Adrenal gland (tissue), 5 donors: ENCODE results near the gene CEACAM19.

Experiments
- CTCF ChIP-seq, 6 experiments: fragments of 450-650 bp in 4 of 6; fragments of 200-600 bp in 2 of 6; sonication (generic) in 1 of 6; IDR thresholded peaks; 1 replicate in 5 of 6; 2 replicates in 1 of 6; pipeline versions ENCODE4 v1.5.1 to v1.8.0; 2016 to 2021; ENCODE audit warnings: antibody characterized with exemption in 6 of 6, mild to moderate bottlenecking in 2 of 6, moderate library complexity in 1 of 6
- POLR2A ChIP-seq, 2 donors: fragments of 450-650 bp; IDR thresholded peaks; one replicate each; pipeline ENCODE4 v1.6.1; 2017; ENCODE audit warnings: antibody characterized with exemption in 2 of 2, mild to moderate bottlenecking in 2 of 2, moderate library complexity in 1 of 2
- donor health status: DM: no; HTN: no; CAD: no.

DNA sequence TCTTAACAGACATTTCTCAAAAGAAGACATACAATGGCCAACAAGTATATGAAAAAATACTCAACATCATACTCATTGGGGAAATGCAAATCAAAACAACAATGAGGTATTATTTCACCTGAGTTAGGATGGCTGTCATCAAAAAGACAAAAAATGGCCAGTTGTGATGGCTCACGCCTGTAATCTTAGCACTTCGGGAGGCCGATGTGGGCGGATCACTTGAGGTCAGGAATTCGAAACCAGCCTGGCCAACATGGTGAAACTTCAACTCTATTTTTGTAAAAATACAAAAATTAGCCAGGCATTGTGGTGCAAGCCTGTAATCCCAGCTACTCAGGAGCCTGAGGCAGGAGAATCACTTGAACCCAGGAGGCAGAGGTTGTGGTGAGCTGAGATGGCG is 49.7 kb downstream of the CEACAM19 start:
- TF ChIP-seq CTCF (IDR thresholded peaks at IDR 0.05) (no peak), POLR2A (IDR thresholded peaks at IDR 0.05) (no peak)
